ENCODE measurements around the gene MIF4GD. TPM values are rescaled to one million over a fixed set of nuclear protein-coding genes. Genes with fewer than 3 reads are reported as not detected.

The MIF4GD gene
- total RNA-seq, 1 donor from 2014 or later: 15.1 TPM

Other genes with a start within 250 kb of the MIF4GD start
- gene ATP5PD, start 224.3 kb downstream of the MIF4GD start, total RNA-seq: 863 TPM
- 26.7 TPM for gene KCTD2, start 224.0 kb downstream of the MIF4GD start, total RNA-seq
- gene SLC16A5, start 183.3 kb downstream of the MIF4GD start, total RNA-seq: 7.1 TPM
- gene ARMC7, start 161.3 kb downstream of the MIF4GD start, total RNA-seq: 6.4 TPM
- gene NT5C, start 139.5 kb downstream of the MIF4GD start, total RNA-seq: 24.6 TPM
- 17.1 TPM for gene JPT1, start 116.7 kb downstream of the MIF4GD start, total RNA-seq
- gene SUMO2, start 88.3 kb downstream of the MIF4GD start, total RNA-seq: 217 TPM
- gene NUP85, start 65.6 kb downstream of the MIF4GD start, total RNA-seq: 28.7 TPM
- gene GGA3, start 9.6 kb downstream of the MIF4GD start, total RNA-seq: 25.1 TPM
- 123 TPM for gene MRPS7, start 9.4 kb downstream of the MIF4GD start, total RNA-seq
- 19.5 TPM for gene SLC25A19, start 18.2 kb upstream of the MIF4GD start, total RNA-seq
- gene GRB2, start 134.4 kb upstream of the MIF4GD start, total RNA-seq: 59.0 TPM
- 50.3 TPM for gene TMEM94, start 185.4 kb upstream of the MIF4GD start, total RNA-seq
- gene CASKIN2, start 244.3 kb upstream of the MIF4GD start, total RNA-seq: 39.1 TPM
- gene TSEN54, start 245.3 kb upstream of the MIF4GD start, total RNA-seq: 6.1 TPM